Activated CD4-positive, CD25-positive, alpha-beta regulatory T cell treated with anti-CD3 and anti-CD28 coated beads, Interleukin-2, amount 50 U/mL, for 16 hours (primary cell): Measurements from ENCODE around the gene MDH2.
"Not testable (repeated sequence)": the region's sequence is repeated elsewhere in the genome, so short reads cannot be mapped to it uniquely, and the experiment has no call there.

Experiments used
- DNase-seq: peaks from one replicate; pipeline ENCODE4 v3.0.0-alpha.2; 2020; ENCODE audit warnings: low read depth, low spot score

Gene MDH2

GRCh38 chr7:76108540-76109233 lies 60.8 kb downstream of the MDH2 start:
- no peak for DNase-seq

GRCh38 chr7:76113042-76113630 lies 65.2 kb downstream of the MDH2 start:
- DNase-seq, result not testable (repeated sequence)

GRCh38 chr7:76114742-76115141 lies 66.8 kb downstream of the MDH2 start:
- DNase-seq, result not testable (repeated sequence)
